NCI-H146 (cell line): ENCODE data around the gene GRID2.
"Not testable (repeated sequence)": the region's sequence is repeated elsewhere in the genome, so short reads cannot be mapped to it uniquely, and the experiment has no call there.

Source experiments
- DNase-seq: peaks from one replicate; lab custom pipeline; 2025; lab: John Stamatoyannopoulos, UW

Gene GRID2

DNA sequence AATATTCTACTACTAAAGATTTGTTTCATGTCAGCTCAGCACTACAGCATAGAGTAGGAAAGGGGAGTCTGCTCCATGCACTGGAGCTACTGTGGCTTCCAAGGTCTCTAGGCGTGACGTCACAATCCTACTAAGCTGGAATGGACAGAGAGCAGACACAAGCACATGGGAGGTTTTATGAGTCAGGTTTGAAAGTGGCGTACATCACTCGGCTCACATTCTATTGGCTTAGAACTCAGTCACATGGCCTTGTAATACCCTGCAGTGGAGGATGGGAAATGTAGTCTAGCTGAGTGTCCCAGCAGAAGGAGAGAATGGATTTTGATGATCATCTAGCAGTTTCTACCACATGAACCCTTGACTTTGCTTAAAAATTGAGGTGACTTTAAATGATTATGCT, 899.9 kb downstream of the GRID2 start:
- DNase-seq, result no peak

DNA sequence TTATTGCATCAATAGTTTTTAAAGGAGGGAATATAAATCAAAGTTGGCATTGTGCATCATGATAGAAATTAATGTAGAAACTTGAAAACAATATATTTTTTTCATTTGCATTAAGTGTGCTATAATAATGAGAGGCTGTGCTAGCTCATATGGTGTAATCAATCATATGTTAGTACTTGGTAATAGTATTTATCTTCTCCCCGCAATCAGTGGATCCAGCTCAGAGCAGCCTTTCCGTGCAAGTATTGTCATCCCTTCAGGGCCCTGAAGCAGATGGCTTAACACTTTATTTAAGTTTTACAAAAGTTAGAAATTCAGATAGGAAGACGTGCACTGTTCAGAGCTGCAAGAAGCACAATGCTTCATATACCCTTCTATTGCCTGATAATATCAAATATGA, 908.5 kb downstream of the GRID2 start:
- no peak for DNase-seq

DNA sequence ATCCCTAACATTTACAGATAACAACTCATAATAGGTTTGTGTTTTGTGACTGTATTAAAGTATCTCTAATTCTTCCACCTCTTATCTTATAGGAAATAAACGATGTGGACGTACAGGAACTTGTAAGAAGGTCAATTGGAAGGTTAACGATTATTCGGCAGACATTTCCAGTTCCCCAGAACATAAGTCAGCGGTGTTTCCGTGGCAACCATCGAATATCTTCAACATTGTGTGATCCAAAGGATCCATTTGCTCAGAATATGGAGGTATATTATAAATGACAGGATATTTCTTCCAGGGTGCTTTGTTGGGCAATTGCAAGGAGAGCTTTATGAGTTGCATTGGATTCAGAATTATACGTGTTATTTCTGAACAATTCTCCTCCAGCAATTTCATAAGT, 912.9 kb downstream of the GRID2 start:
- no peak for DNase-seq

DNA sequence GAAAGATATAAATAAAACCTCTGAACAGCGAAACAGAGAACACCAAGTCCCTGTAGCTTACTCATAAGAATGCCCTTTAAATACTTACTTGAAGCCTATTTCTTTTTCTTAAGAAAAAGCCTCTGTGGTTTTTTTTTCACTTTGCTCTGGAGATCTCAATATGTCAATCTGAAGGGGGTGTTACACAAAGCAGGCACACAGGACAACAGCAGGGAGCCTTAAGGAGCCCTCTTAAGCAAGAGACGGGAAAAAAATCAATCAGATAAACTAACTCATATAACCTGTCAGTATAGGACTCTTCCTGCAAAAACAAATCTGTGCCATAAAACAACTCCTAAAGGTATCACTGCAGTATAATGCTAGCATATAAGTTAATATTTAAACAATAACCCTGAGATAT, 913.7 kb downstream of the GRID2 start:
- DNase-seq, result no peak

DNA sequence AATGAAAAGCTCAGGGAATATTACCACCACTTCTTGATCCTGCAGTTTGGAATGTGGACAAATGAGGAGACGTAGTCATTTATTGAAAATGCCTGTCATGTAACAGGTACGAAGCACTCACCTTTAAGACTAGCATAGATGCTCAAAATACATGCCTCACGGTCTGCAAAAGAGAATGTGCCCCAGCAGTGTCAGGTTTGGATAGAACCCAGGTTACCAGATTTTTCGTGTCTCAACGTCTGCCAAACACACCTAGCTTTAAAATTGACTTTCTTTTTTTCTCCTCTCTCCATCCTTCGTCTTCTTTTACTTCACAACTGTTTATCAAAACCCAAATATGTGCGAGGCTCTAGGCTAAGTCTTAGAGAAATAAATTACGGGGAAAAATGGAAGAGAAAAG, 918.0 kb downstream of the GRID2 start:
- DNase-seq, result no peak

DNA sequence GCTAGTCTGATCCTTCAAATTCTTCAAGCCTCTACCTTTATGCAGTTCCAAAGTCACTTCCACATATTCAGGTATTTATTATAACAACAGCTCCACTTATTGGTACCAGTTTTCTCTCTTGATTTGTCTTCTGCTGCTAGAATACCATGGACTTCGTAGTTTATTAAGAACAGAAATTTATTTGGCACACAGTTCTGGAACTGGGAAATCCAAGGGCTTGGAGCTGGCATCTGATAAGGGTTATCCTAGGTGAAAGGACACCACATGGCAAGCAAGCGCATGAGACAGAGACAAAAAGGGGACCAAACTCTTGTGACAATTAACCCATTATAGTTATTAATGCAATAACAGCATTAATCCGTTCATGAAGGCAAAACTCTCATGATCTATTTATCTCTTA, 924.3 kb downstream of the GRID2 start:
- no peak for DNase-seq

DNA sequence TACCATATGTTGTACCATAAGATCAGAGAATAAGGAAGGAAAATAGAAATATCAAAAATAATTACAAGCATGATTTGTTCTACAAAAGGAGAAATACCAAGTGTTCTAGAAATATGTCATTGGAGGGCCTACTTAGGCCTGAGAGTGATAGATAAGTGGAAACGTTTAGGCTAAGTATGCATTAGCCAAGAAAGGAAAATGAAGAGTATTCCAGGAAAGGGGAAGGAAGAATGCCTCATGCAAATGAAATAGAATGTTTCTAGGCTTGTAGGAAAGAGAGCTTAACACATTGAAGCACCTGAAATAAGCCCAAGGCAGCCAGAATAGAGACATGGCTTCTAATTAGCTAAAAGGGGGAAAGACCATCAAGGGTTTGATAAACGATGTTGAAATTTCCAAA, 929.1 kb downstream of the GRID2 start:
- DNase-seq, result no peak

DNA sequence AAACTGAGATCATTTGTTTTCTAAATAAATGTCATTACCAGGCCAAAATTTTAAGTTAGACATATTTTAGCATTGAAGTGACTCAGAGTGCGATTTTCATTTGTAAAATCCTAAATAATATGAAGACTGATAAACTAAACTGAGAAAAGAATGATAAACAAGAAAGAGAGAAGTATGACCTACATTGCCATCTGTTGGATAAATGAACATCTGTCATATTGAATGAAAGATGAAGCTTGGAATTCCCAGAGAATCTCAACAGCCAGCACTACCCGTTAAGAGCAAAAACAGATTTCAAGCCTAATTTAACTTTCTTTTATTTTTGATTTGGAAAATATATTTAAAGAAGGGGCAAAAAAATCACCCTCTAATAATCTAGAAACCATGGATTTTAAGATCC, 933.8 kb downstream of the GRID2 start:
- DNase-seq, result no peak

DNA sequence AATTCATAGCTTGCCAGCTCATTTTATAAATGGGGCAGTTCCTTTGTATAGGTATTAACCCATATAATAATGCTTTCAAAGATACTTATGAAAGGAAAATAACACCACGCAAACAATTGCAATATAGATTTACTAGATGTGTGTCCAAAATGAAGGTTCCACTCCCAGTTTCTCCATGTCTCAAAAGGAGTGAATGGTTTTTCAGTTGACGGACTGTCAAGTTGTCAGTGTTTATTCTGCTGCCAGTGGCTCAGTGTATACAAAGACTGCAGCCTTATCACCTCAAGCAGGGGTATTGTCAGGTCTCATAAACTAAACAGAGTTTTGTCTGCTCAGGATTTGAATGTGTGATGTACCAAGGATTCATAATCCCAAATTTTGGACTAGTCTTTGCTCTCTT, 939.5 kb downstream of the GRID2 start:
- DNase-seq, result no peak

DNA sequence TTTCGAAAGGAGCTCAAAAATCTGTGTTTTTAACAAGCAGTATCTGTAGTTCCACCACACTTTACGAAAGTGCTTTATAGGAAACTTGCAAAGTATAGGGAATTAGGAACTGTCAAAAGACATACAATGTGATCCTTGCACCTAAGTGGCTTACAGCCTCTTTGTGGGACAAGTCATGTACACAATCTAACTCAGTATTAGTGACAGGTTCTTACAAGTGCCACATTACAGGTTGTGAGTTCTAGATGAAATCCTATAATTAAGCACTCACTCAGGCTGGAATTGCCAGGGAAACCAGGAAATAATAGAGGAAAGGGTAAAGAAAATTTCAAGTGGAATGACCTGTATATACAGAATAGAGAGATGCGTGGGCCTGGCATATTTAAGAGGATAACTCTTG, 957.4 kb downstream of the GRID2 start:
- no peak for DNase-seq

DNA sequence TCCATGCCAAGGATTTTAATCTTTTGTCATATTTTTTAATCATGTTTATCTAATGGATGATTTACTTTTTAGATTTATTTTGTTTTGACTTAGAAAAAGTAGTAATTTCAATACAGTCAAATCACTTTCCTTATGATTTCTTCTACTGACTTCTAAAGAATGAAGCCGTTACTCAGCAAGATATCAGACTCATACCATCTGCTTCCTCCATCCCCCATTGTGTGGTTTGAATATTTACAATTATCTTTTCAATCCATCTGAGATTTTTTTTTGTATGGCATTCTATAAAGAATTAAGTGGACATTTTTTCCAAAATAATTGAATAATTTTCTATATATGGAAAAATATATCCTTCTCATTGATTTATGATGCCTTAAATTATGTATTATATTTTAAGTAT, 959.4 kb downstream of the GRID2 start:
- DNase-seq, result no peak

DNA sequence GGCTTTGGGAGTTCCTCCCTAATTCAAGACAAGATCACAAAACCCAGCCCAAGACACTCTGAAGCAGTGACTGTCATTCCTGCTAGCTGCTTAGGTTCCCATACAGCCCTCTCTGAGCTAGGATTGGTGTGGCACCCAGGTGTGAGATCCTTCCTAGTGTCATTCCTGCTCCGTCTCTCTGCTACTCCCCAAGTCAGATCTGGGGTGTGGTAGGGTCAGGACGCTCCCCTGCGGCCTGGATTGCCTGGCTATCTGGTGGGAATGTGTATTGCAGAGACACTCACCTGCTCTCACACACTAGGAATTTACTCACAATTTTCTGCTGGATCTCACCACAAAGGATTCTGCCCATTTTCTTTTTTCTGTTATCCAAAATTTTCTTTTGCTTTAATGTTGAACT, 964.0 kb downstream of the GRID2 start:
- no peak for DNase-seq

DNA sequence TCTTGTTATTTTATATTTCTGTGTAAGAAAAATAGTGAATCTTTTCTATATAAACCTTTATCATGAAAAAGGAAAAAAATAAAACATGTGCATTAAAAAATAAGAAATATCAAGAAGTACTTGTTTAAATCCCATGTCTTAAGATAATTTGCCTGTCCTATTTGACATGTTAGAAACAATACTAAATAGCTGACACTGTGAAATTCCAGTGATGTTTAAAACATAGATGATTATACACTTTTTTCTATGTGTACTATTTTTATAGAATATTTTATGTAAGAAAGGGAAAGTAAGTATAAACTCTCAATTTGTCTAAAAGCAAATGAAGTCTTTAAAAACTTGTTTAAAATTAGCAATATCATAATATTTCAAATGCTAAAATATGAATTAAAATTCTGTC, 981.6 kb downstream of the GRID2 start:
- no peak for DNase-seq

DNA sequence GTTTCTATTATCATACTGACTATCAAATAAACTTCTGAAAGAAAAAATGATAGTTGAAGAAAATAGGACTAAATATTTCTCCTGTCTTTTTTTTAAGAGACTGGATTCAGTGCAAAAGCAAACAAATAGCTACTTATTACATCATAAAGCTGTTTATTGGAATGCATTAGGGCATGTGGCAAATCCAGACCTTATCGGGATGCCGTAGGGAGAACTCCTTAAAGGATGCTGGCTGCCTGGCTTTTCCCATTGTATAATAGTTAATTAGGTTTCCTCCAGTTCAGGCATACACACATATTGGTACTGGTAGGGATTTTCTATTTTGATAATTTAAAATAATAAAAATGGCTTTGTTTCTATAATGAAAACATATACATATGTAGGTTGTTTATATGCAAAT, 985.5 kb downstream of the GRID2 start:
- no peak for DNase-seq

DNA sequence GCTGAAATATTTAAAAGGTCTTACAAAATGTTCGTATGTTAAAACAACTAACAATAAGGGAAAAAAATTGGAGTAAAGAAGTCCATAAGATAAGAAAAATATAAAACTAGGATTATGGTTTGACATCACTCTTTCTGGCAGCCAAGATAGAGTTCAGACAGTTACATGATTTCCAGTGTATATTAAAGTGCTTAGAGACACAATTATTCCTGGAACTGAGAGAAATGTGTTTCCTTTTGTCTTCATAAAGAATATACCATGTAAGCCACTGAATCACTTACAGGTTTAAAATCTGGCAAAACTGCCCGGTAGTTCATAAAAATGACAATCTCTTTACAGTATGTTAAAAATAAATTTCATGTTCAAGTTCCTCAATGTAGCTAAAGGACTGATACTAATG, 986.1 kb downstream of the GRID2 start:
- DNase-seq, result no peak

DNA sequence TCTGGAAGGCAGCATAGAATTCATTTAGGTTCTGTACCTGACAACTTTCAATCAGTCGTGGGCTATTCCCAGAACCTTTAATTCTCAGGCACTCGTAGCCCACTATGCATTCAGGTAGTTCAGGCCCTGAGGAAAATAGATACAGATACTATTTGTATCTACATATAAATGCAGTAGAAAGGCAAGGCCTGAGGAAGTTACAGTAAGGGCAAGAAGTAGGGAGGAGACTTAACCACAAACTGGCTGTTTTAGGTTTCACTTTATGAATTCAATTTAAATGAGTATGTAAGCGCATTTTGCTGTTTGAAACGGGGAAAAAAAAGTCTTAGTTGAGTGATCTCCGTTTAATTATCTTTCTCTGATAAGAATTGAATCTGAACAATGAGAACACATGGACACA, 995.4 kb downstream of the GRID2 start:
- DNase-seq, result no peak

DNA sequence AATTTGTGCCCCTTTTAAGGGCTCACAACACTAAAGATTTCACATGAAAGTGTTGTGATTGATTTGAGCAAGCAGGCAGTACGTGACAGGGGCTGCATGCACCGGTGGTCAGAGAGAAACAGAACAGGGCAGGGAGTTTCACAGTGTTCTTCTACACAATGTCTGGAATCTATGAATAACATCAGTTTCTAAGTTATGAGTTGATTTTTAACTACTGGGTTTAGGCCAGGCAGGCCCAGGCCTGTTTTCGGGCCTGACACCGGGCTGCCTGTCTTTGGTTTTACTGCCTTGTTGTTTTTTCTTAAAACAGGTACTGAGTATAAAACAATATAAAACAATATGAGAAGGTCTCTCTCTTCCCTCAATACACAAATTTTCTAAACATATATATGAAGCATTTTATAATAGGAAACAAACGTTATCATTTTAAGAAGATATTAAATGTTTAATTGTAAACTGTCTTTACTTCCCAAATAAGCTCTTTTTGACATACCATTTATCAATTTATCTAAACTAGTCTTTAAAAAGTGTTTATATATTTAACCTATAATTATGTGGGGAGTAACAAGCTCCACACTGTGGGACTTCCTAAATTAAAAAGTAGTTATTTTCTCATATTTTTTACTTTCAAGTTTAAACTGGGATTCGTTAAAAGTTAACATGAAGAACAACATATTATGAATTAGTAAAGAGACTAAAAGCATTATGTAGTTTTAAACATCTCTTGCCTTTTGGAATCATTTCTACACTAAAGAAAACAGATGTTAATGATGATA, 997.2 kb downstream of the GRID2 start:
- DNase-seq, result not testable (repeated sequence)

DNA sequence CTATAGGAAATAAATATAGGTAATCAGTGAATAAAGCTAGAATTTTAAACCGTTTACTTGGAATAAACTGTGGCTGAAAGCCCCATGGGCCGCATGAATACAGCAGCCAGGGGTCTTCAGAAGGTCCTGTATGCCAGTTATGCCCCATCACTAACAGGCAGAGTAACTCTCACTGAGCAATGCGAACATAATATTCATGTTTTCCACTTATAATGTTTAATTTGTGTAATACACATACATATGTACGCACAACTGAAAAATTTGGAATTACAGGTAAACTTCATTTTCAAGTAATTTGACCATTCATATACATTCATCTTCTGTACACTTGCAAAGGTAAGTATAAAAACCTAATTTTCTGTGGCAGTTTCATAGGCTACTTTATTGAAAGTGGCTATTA, 998.5 kb downstream of the GRID2 start:
- DNase-seq, result no peak

DNA sequence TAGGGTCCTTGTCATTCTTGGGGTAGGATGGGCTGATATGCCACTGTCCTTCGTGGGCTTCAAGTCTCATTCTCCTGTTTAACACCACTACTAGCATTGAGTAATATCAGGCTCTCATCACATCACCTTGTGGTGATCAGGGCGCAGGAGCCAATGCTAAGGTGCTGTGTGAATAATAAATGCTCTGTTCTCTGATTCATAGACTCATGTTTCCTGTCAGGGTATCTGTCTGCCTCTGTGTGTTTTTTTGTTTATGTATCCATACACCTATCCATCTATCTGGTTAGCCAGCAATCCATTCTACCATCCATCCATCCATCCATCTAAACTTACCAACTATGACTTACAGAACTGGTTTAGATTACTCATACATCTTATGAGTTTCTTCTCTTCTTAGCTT, 999.7 kb downstream of the GRID2 start:
- DNase-seq, result no peak

DNA sequence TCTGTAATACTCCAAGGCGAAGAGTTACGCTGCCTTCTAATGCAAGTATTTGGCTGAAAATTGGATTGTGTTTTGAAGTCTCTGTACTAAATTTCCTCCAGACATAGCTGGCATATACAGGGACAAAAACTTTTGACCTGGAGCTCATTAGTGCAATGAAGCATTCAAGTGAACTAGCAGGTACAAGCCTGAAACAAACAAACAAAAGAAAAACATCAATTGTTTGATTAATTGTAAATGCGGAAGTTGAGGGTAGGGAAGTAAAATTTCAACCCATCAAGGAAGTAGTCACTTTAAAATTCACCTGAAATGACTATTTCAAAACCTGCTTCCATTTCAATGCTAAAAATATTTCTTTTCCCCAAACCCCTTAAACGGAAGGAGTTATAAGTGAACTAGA, 1008.5 kb downstream of the GRID2 start:
- DNase-seq, result no peak

DNA sequence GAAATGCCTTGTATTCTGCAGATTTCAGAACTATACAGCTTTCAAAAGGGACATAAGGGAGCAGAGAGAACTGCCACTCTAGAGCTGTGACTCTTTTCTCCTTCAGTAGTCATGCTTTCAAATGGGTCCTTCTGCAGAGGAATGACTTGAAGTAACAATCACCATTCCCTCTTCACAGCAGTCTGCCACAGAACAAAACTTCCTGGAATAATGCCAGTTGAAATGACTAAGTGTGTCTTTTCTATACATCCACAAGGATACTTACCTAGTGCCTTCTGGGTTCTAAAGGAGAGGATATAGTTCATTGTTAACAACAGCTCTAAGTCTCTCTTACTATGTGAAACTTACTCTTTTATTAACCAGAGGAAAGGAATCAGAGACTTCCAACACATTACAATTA, 1009.4 kb downstream of the GRID2 start:
- DNase-seq, result no peak

DNA sequence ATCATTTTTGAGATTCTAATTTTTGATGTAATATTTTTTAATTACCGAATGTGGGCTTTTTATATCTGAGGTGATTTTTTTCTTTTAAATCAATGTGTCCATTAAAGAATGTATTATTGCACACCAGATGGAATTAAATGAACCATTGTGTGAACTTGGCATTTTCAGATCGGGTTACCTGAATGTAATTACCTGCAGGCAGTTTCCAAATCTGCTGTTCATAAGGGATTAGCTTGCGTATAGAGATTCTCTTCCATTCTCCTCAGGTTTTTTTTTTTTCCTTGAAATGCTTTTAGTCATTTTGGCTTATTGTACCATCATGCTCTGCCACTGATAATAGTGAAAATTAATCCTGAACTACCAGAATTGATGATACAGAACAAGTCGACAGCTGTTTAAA, 1013.3 kb downstream of the GRID2 start:
- DNase-seq, result peak; percentile 67

DNA sequence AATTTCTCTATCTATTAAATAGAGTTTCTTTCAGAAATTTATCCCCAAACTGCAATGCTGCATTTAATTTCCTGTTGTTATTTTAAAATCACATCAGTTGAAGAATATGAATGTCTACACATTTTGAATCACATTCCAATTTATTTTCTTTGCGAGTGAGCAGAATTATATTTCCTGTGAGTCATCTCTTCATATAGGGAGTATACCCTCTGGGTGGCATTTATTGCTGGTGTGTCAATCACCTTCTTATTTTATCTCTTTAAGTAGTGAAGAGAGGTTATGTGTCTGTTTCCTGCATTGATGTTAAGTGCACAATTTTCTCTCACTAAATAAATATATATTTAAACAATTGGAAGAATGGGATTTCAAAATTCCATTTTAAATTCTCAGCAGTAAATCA, 1013.8 kb downstream of the GRID2 start:
- DNase-seq, result peak; percentile 3

DNA sequence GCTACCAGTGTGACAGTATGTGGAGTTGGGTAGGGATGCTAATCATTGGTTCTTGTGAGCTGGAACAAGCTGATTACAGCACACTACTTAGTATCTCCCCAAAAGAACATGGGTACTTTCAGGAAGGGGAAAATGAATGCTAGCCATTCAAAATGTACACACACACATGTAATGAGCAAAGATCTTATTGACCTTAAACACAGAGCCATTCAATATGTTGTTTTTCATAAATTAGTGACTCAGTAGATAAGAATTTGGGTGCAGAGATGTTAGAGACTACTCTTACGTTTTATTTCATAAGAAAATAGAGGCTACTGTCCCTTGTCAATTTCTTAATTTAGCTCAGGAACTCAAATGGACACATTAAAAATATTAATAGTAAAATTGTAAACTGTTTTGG, 1015.3 kb downstream of the GRID2 start:
- DNase-seq, result no peak

DNA sequence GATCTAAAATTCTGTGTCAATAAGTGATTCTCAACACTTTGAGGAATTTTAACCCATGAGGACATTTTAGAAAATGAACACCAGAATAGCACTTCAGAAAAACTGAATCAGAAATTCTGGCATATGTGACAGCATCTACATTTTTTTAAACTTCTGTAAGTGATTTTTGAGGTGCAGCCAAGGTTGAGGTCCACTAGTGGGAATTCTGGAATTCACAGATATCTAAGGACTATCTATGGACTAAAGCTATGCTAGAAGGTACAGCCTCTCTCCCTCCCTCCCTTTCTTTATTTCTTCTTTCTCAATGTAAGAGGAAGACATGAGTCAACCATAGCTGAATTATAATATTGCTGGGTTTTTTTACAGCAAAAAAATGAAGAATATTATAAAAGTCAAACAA, 1016.6 kb downstream of the GRID2 start:
- no peak for DNase-seq
